Measurements from ENCODE around the gene AGTRAP.

GRCh38 chr1:11757047-11757446 is 21.1 kb downstream of the AGTRAP start:
- TF ChIP-seq POLR2A (IDR thresholded peaks at IDR 0.05) (no peak), CTCF (IDR thresholded peaks at IDR 0.05) (no peak)
